Renal cortical epithelial cell (primary cell): Measurements from ENCODE around the gene PACS1. TPM values are rescaled to one million over a fixed set of nuclear protein-coding genes. Genes with fewer than 3 reads are reported as not detected.
"Not testable (repeated sequence)": the region's sequence is repeated elsewhere in the genome, so short reads cannot be mapped to it uniquely, and the experiment has no call there.

Experiments
- DNase-seq: peaks from one replicate; pipeline ENCODE4 v3.0.0-alpha.2; 2011; ENCODE audit warnings: low read depth
- total RNA-seq: library from RNA; depleted of rRNA; stranded (reverse); fragments of >200 nt; gene quantifications from 2 replicates; pipeline ENCODE4 v1.2.3, GENCODE V29; 2014

PACS1 gene
- total RNA-seq, 1 donor from 2014 or later: 61.2 TPM

GRCh38 chr11:66253081-66253480 lies 183.0 kb downstream of the PACS1 start:
- not testable (repeated sequence) for DNase-seq

- DNase-seq: no peak
Observed at GRCh38 chr11:66258473-66258893, 188.4 kb downstream of the PACS1 start.

GRCh38 chr11:66259225-66259624 lies 189.2 kb downstream of the PACS1 start:
- DNase-seq: no peak

GRCh38 chr11:66259956-66260355 lies 189.9 kb downstream of the PACS1 start:
- DNase-seq: no peak

- DNase-seq: no peak
Observed at GRCh38 chr11:66261578-66261977, 191.5 kb downstream of the PACS1 start.

- no peak for DNase-seq
Observed at GRCh38 chr11:66262191-66262590, 192.1 kb downstream of the PACS1 start.

GRCh38 chr11:66262696-66263095 lies 192.6 kb downstream of the PACS1 start:
- no peak for DNase-seq

- no peak for DNase-seq
Observed at GRCh38 chr11:66263231-66263630, 193.2 kb downstream of the PACS1 start.

- no peak for DNase-seq
Observed at GRCh38 chr11:66263785-66264184, 193.7 kb downstream of the PACS1 start.

GRCh38 chr11:66264383-66264782 lies 194.3 kb downstream of the PACS1 start:
- DNase-seq: no peak

- no peak for DNase-seq
Observed at GRCh38 chr11:66264914-66265313, 194.8 kb downstream of the PACS1 start.

GRCh38 chr11:66265531-66266377 lies 195.7 kb downstream of the PACS1 start:
- no peak for DNase-seq

GRCh38 chr11:66266378-66267038 lies 196.4 kb downstream of the PACS1 start:
- DNase-seq: no peak

- no peak for DNase-seq
Observed at GRCh38 chr11:66267039-66267378, 196.9 kb downstream of the PACS1 start.

GRCh38 chr11:66267379-66268243 lies 197.5 kb downstream of the PACS1 start:
- peak; percentile 40 for DNase-seq

- peak; percentile 97 for DNase-seq
Observed at GRCh38 chr11:66268244-66268951, 198.3 kb downstream of the PACS1 start, which contains the start of gene RAB1B. Gene RAB1B, plus strand, starts transcription at chr11:66268639. Its CDS starts 41 bp downstream, at chr11:66268680.

- no peak for DNase-seq
Observed at GRCh38 chr11:66268952-66269905, 199.2 kb downstream of the PACS1 start.

GRCh38 chr11:66271816-66272215 lies 201.7 kb downstream of the PACS1 start:
- no peak for DNase-seq

- DNase-seq: no peak
Observed at GRCh38 chr11:66272596-66272995, 202.5 kb downstream of the PACS1 start.

GRCh38 chr11:66274219-66274618 lies 204.1 kb downstream of the PACS1 start:
- DNase-seq: no peak
